HUES48 (cell line): Measurements from ENCODE around the gene CDH11.

Experiments used
- H3K27ac ChIP-seq: one replicate; pipeline ENCODE4 v1.7.0; 2013; ENCODE audit warnings: low read depth, low read length, inconsistent platforms
- H3K27me3 ChIP-seq: 2 replicates; pipeline ENCODE4 v1.6.1; 2013; ENCODE audit warnings: mild to moderate bottlenecking, low read length; ENCODE audit not compliant: control insufficient read depth, insufficient read depth
- H3K36me3 ChIP-seq: 2 replicates; pipeline ENCODE4 v1.6.1; 2013; ENCODE audit warnings: low read length; ENCODE audit not compliant: control insufficient read depth, insufficient read depth
- H3K4me1 ChIP-seq: 2 replicates; pipeline ENCODE4 v1.6.1; 2013; ENCODE audit warnings: mild to moderate bottlenecking, low read length; ENCODE audit not compliant: control insufficient read depth, insufficient read depth
- H3K4me3 ChIP-seq: 2 replicates; pipeline ENCODE4 v1.5.1; 2013; ENCODE audit warnings: mild to moderate bottlenecking, low read depth, low read length
- H3K9ac ChIP-seq: 2 replicates; pipeline ENCODE4 v1.6.1; 2013; ENCODE audit warnings: mild to moderate bottlenecking, low read depth, low read length, moderate library complexity
- H3K9me3 ChIP-seq: 2 replicates; pipeline ENCODE4 v1.6.1; 2013; ENCODE audit warnings: low read length; ENCODE audit not compliant: control insufficient read depth, insufficient read depth

CDH11 gene

GRCh38 chr16:65069065-65069464, 52.8 kb downstream of the CDH11 start:
- Histone ChIP-seq H3K9ac (no peak overlapping the region), H3K4me3 (no peak overlapping the region), H3K4me1 (peaks cover 10% of the 10 kb centered on the region; the same call in 1 of the 2 replicates), H3K36me3 (no peaks in the 10 kb centered on the region), H3K9me3 (no peaks in the 10 kb centered on the region), H3K27ac (no peak overlapping the region), H3K27me3 (no peaks in the 10 kb centered on the region)

GRCh38 chr16:65068151-65068740, 53.6 kb downstream of the CDH11 start:
- H3K4me1 ChIP-seq: peaks cover 10% of the 10 kb centered on the region; the same call in 1 of the 2 replicates
- H3K36me3 ChIP-seq: no peaks in the 10 kb centered on the region
- no peaks in the 10 kb centered on the region for H3K27me3 ChIP-seq
- H3K4me3 ChIP-seq: no peak overlapping the region
- H3K9ac ChIP-seq: no peak overlapping the region
- H3K27ac ChIP-seq: no peak overlapping the region
- no peaks in the 10 kb centered on the region for H3K9me3 ChIP-seq

- no peak overlapping the region for H3K27ac ChIP-seq
- no peak overlapping the region for H3K4me3 ChIP-seq
- H3K4me1 ChIP-seq: peaks cover 10% of the 10 kb centered on the region; the same call in 1 of the 2 replicates
- no peaks in the 10 kb centered on the region for H3K9me3 ChIP-seq
- H3K36me3 ChIP-seq: no peaks in the 10 kb centered on the region
- no peak overlapping the region for H3K9ac ChIP-seq
- no peaks in the 10 kb centered on the region for H3K27me3 ChIP-seq
Observed at GRCh38 chr16:65066651-65067050, 55.2 kb downstream of the CDH11 start.

- no peak overlapping the region for H3K4me3 ChIP-seq
- no peak overlapping the region for H3K27ac ChIP-seq
- H3K9me3 ChIP-seq: no peaks in the 10 kb centered on the region
- peaks cover 4% of the 10 kb centered on the region; the same call in 1 of the 2 replicates for H3K4me1 ChIP-seq
- H3K27me3 ChIP-seq: no peaks in the 10 kb centered on the region
- no peak overlapping the region for H3K9ac ChIP-seq
- H3K36me3 ChIP-seq: no peaks in the 10 kb centered on the region
Observed at GRCh38 chr16:65065031-65065430, 56.8 kb downstream of the CDH11 start.

- no peaks in the 10 kb centered on the region for H3K9me3 ChIP-seq
- H3K36me3 ChIP-seq: no peaks in the 10 kb centered on the region
- H3K4me3 ChIP-seq: no peak overlapping the region
- no peak overlapping the region for H3K9ac ChIP-seq
- no peak overlapping the region for H3K27ac ChIP-seq
- H3K4me1 ChIP-seq: peaks cover 4% of the 10 kb centered on the region; the same call in 1 of the 2 replicates
- H3K27me3 ChIP-seq: no peaks in the 10 kb centered on the region
Observed at GRCh38 chr16:65064131-65064530, 57.7 kb downstream of the CDH11 start.

- H3K27me3 ChIP-seq: no peaks in the 10 kb centered on the region
- H3K4me3 ChIP-seq: no peak overlapping the region
- no peaks in the 10 kb centered on the region for H3K36me3 ChIP-seq
- no peaks in the 10 kb centered on the region for H3K9me3 ChIP-seq
- no peaks in the 10 kb centered on the region for H3K4me1 ChIP-seq
- H3K27ac ChIP-seq: no peak overlapping the region
- no peak overlapping the region for H3K9ac ChIP-seq
Observed at GRCh38 chr16:65062736-65063583, 58.9 kb downstream of the CDH11 start.

- Histone ChIP-seq H3K4me1 (no peaks in the 10 kb centered on the region), H3K36me3 (no peaks in the 10 kb centered on the region), H3K27me3 (no peaks in the 10 kb centered on the region), H3K9ac (no peak overlapping the region), H3K4me3 (no peak overlapping the region), H3K27ac (no peak overlapping the region), H3K9me3 (no peaks in the 10 kb centered on the region)
Observed at GRCh38 chr16:65061935-65062518, 59.8 kb downstream of the CDH11 start.

GRCh38 chr16:65061263-65061662, 60.6 kb downstream of the CDH11 start:
- Histone ChIP-seq H3K36me3 (no peaks in the 10 kb centered on the region), H3K9me3 (no peaks in the 10 kb centered on the region), H3K4me3 (no peak overlapping the region), H3K27me3 (no peaks in the 10 kb centered on the region), H3K9ac (no peak overlapping the region), H3K4me1 (no peaks in the 10 kb centered on the region), H3K27ac (no peak overlapping the region)

GRCh38 chr16:65059406-65059980, 62.4 kb downstream of the CDH11 start:
- Histone ChIP-seq H3K9ac (no peak overlapping the region), H3K27me3 (no peaks in the 10 kb centered on the region), H3K4me3 (no peak overlapping the region), H3K27ac (no peak overlapping the region), H3K4me1 (no peaks in the 10 kb centered on the region), H3K36me3 (no peaks in the 10 kb centered on the region), H3K9me3 (no peaks in the 10 kb centered on the region)

- Histone ChIP-seq H3K9ac (no peak overlapping the region), H3K27ac (no peak overlapping the region), H3K27me3 (no peaks in the 10 kb centered on the region), H3K4me1 (no peaks in the 10 kb centered on the region), H3K9me3 (no peaks in the 10 kb centered on the region), H3K36me3 (no peaks in the 10 kb centered on the region), H3K4me3 (no peak overlapping the region)
Observed at GRCh38 chr16:65057184-65057583, 64.7 kb downstream of the CDH11 start.

GRCh38 chr16:65054457-65054856, 67.4 kb downstream of the CDH11 start:
- Histone ChIP-seq H3K4me1 (no peaks in the 10 kb centered on the region), H3K36me3 (no peaks in the 10 kb centered on the region), H3K4me3 (no peak overlapping the region), H3K27me3 (no peaks in the 10 kb centered on the region), H3K27ac (no peak overlapping the region), H3K9me3 (no peaks in the 10 kb centered on the region), H3K9ac (no peak overlapping the region)
